HFFc6 (cell line): ENCODE data around the gene COL8A2. TPM values are rescaled to one million over a fixed set of nuclear protein-coding genes. Genes with fewer than 3 reads are reported as not detected.

Experiments used
- DNase-seq: peaks from one replicate; pipeline ENCODE4 v3.0.0-alpha.2; 2018
- H3K27ac Mint-ChIP-seq: 2 replicates; pipeline ENCODE4 v1.8.0; 2020; ENCODE audit warnings: mild to moderate bottlenecking, mixed read lengths
- H3K27me3 Mint-ChIP-seq: 2 replicates; pipeline ENCODE4 v1.8.0; 2021; ENCODE audit warnings: mild to moderate bottlenecking, moderate library complexity, mixed read lengths; ENCODE audit not compliant: insufficient read depth
- H3K36me3 Mint-ChIP-seq: 2 replicates; pipeline ENCODE4 v1.8.0; 2021; ENCODE audit warnings: low read depth, mixed read lengths
- H3K4me1 Mint-ChIP-seq: 2 replicates; pipeline ENCODE4 v1.8.0; 2020; ENCODE audit warnings: low read depth, mixed read lengths
- H3K4me3 Mint-ChIP-seq: 2 replicates; pipeline ENCODE4 v1.8.0; 2020; ENCODE audit warnings: mild to moderate bottlenecking, moderate library complexity, mixed read lengths
- H3K9me3 Mint-ChIP-seq: 2 replicates; pipeline ENCODE4 v1.8.0; 2020; ENCODE audit warnings: mild to moderate bottlenecking, mixed read lengths
- CTCF ChIP-seq: fragments of 200-600 bp; sonication (generic); IDR thresholded peaks from 2 replicates; pipeline ENCODE4 v1.5.0; 2021; ENCODE audit warnings: antibody characterized with exemption, mild to moderate bottlenecking
- total RNA-seq, 6 experiments: library from RNA; stranded (reverse); fragmentation: NEBNext Ultra II Directional; extraction: Animal tissue kit (Norgen Biotek cat#: 25700); gene quantifications; 2 replicates in 1 of 6; 3 replicates in 5 of 6; pipeline ENCODE4 v1.2.3, GENCODE V29; 2021

Gene COL8A2
- total RNA-seq, 6 experiments from 2014 or later: 1.9 to 6.4 (median 2.4) TPM

- H3K27ac Mint-ChIP-seq: no peak within 1 kb of the TSS
Observed at GRCh38 chr1:36083635-36084496, 41.2 kb downstream of the COL8A2 start, which contains the start of gene TEKT2. Gene TEKT2, plus strand, starts transcription at chr1:36084094. Its CDS starts 828 bp downstream, at chr1:36084922.

GRCh38 chr1:36083219-36083618, 41.8 kb downstream of the COL8A2 start:
- Mint-ChIP-seq H3K9me3 (no peaks in the 10 kb centered on the region), H3K27ac (no peak overlapping the region), H3K36me3 (no peaks in the 10 kb centered on the region), H3K4me3 (no peak overlapping the region), H3K27me3 (no peaks in the 10 kb centered on the region; the same call in 1 of the 2 replicates), H3K4me1 (peaks cover 12% of the 10 kb centered on the region)
- TF ChIP-seq CTCF: no peak
- no peak for DNase-seq

More at GRCh38 chr1:36083635-36084496, 41.2 kb downstream of the COL8A2 start, which contains the start of gene TEKT2:
- H3K4me3 Mint-ChIP-seq: peak within 1 kb of the TSS; percentile 69
- H3K4me1 Mint-ChIP-seq: peaks cover 12% of the 10 kb centered on the region
- H3K27me3 Mint-ChIP-seq: no peaks in the 10 kb centered on the region; the same call in 1 of the 2 replicates
- H3K36me3 Mint-ChIP-seq: no peaks in the 10 kb centered on the region
- peak; percentile 13; the same call in 1 of the 2 replicates for TF ChIP-seq CTCF
- no peaks in the 10 kb centered on the region for H3K9me3 Mint-ChIP-seq
- DNase-seq: no peak

GRCh38 chr1:36081926-36082485, 43.0 kb downstream of the COL8A2 start:
- H3K27me3 Mint-ChIP-seq: no peaks in the 10 kb centered on the region; the same call in 1 of the 2 replicates
- H3K4me1 Mint-ChIP-seq: peaks cover 12% of the 10 kb centered on the region
- TF ChIP-seq CTCF: no peak
- H3K4me3 Mint-ChIP-seq: no peak overlapping the region
- H3K36me3 Mint-ChIP-seq: no peaks in the 10 kb centered on the region
- H3K9me3 Mint-ChIP-seq: no peaks in the 10 kb centered on the region
- H3K27ac Mint-ChIP-seq: no peak overlapping the region
- no peak for DNase-seq

GRCh38 chr1:36080801-36081200, 44.2 kb downstream of the COL8A2 start:
- no peak overlapping the region for H3K4me3 Mint-ChIP-seq
- no peak overlapping the region for H3K27ac Mint-ChIP-seq
- no peaks in the 10 kb centered on the region; the same call in 1 of the 2 replicates for H3K27me3 Mint-ChIP-seq
- no peaks in the 10 kb centered on the region for H3K36me3 Mint-ChIP-seq
- H3K4me1 Mint-ChIP-seq: peaks cover 12% of the 10 kb centered on the region
- TF ChIP-seq CTCF: no peak
- no peak for DNase-seq
- no peaks in the 10 kb centered on the region for H3K9me3 Mint-ChIP-seq

- Mint-ChIP-seq H3K9me3 (no peaks in the 10 kb centered on the region), H3K4me3 (no peak overlapping the region), H3K27ac (no peak overlapping the region), H3K36me3 (no peaks in the 10 kb centered on the region), H3K27me3 (no peaks in the 10 kb centered on the region; the same call in 1 of the 2 replicates), H3K4me1 (peaks cover 12% of the 10 kb centered on the region)
- DNase-seq: no peak
- TF ChIP-seq CTCF: no peak
Observed at GRCh38 chr1:36080236-36080635, 44.8 kb downstream of the COL8A2 start.
